ENCODE data around the gene PRKCQ.

The PRKCQ gene

DNA sequence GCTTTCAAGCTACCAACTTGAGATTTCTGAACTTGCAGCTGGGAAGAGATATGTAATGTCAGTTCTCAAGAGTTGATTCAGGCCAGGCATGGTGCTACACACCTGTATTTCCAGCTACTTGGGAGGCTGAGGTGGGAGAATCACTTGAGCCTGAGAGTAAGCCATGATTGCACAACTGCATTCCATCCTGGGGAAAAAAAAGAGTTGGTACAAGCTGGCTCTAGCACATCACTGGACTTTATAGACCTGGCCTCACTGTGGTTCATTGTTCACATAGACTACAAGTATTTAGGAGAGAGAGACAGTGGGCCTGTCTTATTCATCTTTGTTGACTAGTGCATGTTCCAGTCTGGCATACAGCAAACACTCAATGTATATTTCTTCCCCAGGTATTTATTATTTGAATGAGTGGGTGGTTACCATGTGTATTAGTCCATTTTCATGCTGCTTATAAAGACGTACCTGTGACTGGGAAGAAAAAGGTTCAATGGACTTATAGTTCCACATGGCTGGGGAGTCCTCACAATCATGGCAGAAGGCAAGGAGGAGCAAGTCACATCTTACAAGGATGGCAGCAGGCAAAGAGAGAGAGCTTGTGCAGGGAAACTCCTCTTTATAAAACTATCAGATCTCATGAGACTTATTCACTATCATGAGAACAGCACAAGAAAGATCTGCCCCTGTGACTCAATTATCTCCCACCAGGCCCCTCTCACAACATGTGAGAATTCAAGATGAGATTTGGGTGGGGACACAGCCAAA lies 200.9 kb downstream of the PRKCQ start:
- Histone ChIP-seq H3K4me3 (peak overlapping the region in 4 of 10 experiments; percentile 25 to 43 (median 34); a peak in 8 of 20 replicates), H3K9ac (no peak overlapping the region), H3K27me3 (no peaks in the 10 kb centered on the region; a peak in 1 of 22 replicates), H3K4me2 (no peak overlapping the region), H3K27ac (no peak overlapping the region), H3K9me3 (replicated peaks in 1 of 11) (peaks cover 41 to 48% (median 42%) of the 10 kb centered on the region in 11 experiments), H3K4me1 (peaks cover 34 to 45% (median 40%) of the 10 kb centered on the region in 10 experiments), H3K36me3 (peaks cover 5 to 30% (median 18%) of the 10 kb centered on the region in 11 experiments; a peak in 14 of 22 replicates), H4K20me1 (no peaks in the 10 kb centered on the region)
- peak in 2 of 11 experiments; percentile 12 to 64; a peak in 2 of 22 replicates for TF ChIP-seq Cebpa-rat (IDR thresholded peaks at IDR 0.05)

Measured in BLaER1 treated with 17β-estradiol and CSF1 and Interleukin-3, amounts not matched to agents 10 nM and 100 nM (cell line).